ENCODE data around the gene WFIKKN1. TPM values are rescaled to one million over a fixed set of nuclear protein-coding genes. Genes with fewer than 3 reads are reported as not detected.

Gene WFIKKN1
- total and polyA plus RNA-seq, 2 of the 13 experiments (the other 11 are each of a cell fraction or from before 2014, with no cell fraction given): 1.7 to 4.9 TPM

DNA sequence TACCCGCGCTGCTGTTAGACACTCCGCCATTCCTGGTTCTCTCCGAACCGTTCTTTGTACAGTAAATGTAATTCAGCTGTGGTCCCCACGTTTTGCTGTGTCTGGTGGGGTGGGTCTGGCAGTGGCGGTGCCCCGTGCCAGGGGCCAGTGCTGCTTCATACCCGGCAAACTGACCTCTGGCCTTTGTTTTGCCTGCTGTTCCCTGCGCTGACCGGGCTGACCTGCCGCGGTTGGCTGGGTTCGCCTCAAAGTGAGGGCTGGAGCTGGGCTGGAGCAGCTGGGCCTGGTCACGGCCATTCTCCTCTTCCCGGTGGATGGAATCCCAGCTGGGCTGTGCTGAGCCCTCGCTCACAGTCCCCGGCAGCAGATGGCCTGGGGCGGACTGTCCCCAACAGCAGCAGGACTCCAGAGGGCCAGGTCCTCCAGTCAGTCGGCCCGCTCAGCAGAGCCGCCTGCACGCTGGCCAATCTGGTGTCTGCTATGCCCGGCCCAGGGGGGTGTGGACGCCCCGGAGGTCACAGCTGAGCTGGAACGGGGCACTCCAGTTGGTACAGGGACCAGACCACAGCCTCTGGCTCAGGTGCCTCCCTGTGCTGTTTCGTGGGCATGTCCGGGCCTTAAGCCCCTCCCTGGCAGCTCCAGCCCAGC, 1.5 kb upstream of the WFIKKN1 start (continued):
- TF ChIP-seq BCLAF1 (IDR thresholded peaks at IDR 0.05) (no peak), ZNF891 (CRISPR knock-in tag; IDR thresholded peaks at IDR 0.05) (no peak), NRL (CRISPR knock-in tag; IDR thresholded peaks at IDR 0.05; ENCODE audit: borderline replicate concordance) (no peak), CEBPB (IDR thresholded peaks at IDR 0.05; ENCODE audit: borderline replicate concordance, low read depth, low read length) (no peak), ZNF205 (CRISPR knock-in tag; IDR thresholded peaks at IDR 0.05) (no peak), ZNF570 (CRISPR knock-in tag; IDR thresholded peaks at IDR 0.05; ENCODE audit: borderline replicate concordance) (no peak), FOXA1 (IDR thresholded peaks at IDR 0.05) (no peak), FOXA1 (CRISPR knock-in tag; IDR thresholded peaks at IDR 0.05) (no peak), ZNF414 (CRISPR knock-in tag; IDR thresholded peaks at IDR 0.05) (no peak), TMF1 (CRISPR knock-in tag; IDR thresholded peaks at IDR 0.05; ENCODE audit: low read depth) (no peak), SP5 (CRISPR knock-in tag; IDR thresholded peaks at IDR 0.05; ENCODE audit: borderline replicate concordance, low read depth) (no peak), ZNF136 (CRISPR knock-in tag; IDR thresholded peaks at IDR 0.05; ENCODE audit: low read depth) (no peak), ZFP1 (CRISPR knock-in tag; IDR thresholded peaks at IDR 0.05) (no peak)
- TF ChIP-seq, protein P1, sequence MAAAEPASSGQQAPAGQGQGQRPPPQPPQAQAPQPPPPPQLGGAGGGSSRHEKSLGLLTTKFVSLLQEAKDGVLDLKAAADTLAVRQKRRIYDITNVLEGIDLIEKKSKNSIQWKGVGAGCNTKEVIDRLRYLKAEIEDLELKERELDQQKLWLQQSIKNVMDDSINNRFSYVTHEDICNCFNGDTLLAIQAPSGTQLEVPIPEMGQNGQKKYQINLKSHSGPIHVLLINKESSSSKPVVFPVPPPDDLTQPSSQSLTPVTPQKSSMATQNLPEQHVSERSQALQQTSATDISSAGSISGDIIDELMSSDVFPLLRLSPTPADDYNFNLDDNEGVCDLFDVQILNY (CRISPR knock-in tag; conservative IDR thresholded peaks at IDR 0.05): no peak
- TF ChIP-seq, protein P2, sequence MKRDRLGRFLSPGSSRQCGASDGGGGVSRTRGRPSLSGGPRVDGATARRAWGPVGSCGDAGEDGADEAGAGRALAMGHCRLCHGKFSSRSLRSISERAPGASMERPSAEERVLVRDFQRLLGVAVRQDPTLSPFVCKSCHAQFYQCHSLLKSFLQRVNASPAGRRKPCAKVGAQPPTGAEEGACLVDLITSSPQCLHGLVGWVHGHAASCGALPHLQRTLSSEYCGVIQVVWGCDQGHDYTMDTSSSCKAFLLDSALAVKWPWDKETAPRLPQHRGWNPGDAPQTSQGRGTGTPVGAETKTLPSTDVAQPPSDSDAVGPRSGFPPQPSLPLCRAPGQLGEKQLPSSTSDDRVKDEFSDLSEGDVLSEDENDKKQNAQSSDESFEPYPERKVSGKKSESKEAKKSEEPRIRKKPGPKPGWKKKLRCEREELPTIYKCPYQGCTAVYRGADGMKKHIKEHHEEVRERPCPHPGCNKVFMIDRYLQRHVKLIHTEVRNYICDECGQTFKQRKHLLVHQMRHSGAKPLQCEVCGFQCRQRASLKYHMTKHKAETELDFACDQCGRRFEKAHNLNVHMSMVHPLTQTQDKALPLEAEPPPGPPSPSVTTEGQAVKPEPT (CRISPR knock-in tag; IDR thresholded peaks at IDR 0.05; ENCODE audit: low read depth): no peak
- TF ChIP-seq, protein P3, sequence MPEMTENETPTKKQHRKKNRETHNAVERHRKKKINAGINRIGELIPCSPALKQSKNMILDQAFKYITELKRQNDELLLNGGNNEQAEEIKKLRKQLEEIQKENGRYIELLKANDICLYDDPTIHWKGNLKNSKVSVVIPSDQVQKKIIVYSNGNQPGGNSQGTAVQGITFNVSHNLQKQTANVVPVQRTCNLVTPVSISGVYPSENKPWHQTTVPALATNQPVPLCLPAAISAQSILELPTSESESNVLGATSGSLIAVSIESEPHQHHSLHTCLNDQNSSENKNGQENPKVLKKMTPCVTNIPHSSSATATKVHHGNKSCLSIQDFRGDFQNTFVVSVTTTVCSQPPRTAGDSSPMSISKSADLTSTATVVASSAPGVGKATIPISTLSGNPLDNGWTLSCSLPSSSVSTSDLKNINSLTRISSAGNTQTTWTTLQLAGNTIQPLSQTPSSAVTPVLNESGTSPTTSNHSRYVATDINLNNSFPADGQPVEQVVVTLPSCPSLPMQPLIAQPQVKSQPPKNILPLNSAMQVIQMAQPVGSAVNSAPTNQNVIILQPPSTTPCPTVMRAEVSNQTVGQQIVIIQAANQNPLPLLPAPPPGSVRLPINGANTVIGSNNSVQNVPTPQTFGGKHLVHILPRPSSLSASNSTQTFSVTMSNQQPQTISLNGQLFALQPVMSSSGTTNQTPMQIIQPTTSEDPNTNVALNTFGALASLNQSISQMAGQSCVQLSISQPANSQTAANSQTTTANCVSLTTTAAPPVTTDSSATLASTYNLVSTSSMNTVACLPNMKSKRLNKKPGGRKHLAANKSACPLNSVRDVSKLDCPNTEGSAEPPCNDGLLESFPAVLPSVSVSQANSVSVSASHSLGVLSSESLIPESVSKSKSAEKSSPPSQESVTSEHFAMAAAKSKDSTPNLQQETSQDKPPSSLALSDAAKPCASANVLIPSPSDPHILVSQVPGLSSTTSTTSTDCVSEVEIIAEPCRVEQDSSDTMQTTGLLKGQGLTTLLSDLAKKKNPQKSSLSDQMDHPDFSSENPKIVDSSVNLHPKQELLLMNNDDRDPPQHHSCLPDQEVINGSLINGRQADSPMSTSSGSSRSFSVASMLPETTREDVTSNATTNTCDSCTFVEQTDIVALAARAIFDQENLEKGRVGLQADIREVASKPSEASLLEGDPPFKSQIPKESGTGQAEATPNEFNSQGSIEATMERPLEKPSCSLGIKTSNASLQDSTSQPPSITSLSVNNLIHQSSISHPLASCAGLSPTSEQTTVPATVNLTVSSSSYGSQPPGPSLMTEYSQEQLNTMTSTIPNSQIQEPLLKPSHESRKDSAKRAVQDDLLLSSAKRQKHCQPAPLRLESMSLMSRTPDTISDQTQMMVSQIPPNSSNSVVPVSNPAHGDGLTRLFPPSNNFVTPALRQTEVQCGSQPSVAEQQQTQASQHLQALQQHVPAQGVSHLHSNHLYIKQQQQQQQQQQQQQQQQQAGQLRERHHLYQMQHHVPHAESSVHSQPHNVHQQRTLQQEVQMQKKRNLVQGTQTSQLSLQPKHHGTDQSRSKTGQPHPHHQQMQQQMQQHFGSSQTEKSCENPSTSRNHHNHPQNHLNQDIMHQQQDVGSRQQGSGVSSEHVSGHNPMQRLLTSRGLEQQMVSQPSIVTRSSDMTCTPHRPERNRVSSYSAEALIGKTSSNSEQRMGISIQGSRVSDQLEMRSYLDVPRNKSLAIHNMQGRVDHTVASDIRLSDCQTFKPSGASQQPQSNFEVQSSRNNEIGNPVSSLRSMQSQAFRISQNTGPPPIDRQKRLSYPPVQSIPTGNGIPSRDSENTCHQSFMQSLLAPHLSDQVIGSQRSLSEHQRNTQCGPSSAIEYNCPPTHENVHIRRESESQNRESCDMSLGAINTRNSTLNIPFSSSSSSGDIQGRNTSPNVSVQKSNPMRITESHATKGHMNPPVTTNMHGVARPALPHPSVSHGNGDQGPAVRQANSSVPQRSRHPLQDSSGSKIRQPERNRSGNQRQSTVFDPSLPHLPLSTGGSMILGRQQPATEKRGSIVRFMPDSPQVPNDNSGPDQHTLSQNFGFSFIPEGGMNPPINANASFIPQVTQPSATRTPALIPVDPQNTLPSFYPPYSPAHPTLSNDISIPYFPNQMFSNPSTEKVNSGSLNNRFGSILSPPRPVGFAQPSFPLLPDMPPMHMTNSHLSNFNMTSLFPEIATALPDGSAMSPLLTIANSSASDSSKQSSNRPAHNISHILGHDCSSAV (CRISPR knock-in tag; IDR thresholded peaks at IDR 0.05; ENCODE audit: borderline replicate concordance): no peak
